ENCODE results near the gene CDC42BPG.

The CDC42BPG gene

DNA sequence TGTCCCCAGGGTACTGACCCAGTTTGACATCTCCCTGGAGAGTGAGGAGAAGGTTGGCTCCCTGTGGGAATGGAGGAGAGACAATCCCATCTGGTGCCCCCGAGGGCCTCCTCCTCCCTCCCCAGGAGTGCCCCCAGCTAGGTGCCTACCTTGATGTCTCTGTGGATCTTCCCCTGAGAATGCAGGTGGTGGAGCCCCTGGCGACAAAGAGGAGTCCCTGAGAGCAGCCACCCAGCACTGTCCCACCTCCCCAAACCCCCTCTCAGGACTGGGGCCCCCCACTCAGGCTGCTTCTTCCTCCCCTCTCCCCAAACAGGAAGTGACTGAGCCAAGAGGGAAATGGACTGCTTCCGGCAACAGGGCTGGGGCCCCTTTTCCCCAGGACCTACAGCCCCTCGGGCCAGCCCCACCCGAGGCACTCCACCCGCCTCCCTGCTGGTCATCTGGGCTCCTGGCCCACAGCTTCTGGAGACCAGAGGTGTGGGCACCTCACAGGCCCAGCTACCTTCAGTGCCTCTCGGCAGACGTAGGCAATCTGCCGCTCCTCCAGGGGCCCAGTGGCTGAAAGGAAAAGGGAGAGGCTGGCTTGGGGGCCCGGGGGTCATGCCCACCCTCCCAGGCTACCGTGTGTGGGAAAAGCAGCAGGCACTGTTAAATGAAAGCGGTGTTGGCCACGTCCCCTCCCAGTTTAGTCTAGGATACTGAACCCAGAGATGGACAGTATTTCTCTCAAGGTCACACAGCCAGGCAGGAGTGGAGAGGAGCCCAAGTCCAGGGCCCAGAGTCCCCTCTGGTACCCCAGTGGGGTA is 42.7 kb downstream of the CDC42BPG start:
- no peak for DNase-seq

DNA sequence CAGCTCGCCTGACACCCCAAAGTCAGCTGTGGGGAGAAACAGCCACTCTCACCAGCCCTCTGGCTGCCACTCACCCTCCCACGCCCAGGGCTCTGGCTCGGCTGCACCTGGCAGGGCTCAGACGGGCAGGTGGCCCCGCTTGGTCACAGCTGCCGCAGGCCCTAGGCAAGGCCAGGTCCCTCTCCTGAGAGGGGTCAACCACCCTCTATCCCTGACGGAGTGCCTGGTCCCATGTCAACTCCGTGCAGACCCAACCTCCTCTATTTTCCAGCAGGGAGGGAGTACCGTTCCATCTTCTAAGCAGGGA is 43.3 kb downstream of the CDC42BPG start:
- no peak for DNase-seq

DNA sequence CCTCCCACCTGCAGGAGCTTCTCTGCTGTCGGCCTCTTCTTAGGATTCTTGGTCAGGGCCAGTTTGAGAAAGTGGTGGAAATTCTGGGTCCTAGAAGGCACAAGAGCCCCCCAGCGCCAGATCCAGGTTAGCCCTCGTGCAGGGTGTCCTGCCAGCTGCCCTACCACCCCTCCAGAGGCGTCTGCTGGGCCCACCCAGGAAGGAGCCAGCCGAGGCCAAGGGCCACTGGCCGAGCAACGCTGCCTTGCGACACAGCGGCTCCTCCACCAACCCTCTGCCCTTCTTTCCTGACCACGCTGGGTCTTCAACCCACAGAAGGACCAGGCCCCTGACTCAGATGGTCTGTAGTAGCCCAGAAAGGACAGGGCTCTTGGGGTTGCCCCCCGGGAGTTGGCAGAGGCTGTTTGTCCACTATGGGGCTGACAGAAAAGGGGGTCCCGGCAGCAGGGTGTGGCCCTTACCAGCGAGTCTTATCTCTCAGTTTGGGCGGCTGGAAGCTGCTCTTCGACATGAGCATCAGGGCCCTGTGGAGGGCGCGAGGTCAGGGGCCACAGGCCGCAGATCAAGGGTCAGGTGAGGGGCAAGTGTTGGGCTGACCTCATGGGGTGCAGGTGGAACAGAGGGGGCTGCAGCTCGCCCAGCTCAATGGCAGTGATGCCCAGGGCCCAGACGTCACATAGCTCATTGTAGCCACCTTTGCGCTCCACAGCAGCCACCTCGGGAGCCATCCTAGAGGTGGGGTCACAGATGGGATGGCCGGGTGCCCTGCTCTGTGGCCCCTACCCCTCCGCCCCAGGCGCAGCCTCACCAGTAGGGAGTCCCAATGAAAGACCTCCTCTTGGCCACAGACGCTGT is 43.9 kb downstream of the CDC42BPG start:
- DNase-seq = no peak

DNA sequence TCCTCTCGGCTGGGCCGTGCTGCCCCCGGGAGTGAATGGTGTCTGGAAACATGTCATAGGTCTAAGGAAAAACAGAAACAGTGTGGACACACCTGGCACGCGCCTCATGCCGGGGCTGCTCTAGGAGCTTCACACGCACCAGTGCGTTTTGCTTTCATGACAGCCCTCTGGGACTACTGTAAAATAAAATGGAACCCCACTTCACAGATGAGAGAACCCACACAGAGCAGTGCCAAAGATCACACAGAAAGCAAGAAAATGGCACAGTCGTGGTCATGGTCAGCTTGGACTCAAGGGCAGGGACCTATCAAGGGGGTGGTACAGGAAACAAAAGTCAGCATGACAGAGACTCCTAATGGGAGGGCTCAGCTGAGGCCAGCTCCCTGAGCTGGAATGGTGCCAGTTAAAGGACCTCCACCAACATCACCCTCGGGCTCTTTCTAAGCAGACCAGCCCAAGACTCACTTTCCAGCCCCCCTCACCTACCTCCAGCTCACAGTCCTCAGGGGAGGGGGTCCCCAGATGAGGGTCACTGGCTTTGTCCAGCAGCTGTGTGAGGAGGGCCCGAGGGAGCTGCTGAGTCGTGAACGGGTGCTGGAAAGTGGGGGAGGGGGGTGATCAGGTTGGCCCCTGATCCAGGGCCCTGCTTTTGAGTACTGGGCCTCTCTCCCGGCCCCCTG is 44.7 kb downstream of the CDC42BPG start:
- no peak for DNase-seq

DNA sequence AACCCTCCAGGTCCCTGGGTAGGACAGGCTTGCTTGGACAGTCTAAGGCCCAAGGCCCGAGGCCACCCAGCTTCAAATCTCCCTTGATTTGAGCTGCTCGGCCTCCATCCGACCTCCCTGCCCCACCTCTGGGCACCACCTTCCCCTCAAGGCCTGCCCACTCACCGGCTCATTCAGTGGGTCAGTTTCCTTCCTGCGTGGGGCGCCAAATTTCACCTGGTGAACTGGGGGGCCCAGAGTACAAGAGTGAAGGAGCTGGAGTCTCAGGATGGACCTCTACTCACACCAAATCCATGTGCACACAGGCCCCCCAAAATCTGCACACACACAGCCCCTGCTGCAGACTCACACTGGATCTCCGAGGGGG is 45.2 kb downstream of the CDC42BPG start:
- DNase-seq = no peak

DNA sequence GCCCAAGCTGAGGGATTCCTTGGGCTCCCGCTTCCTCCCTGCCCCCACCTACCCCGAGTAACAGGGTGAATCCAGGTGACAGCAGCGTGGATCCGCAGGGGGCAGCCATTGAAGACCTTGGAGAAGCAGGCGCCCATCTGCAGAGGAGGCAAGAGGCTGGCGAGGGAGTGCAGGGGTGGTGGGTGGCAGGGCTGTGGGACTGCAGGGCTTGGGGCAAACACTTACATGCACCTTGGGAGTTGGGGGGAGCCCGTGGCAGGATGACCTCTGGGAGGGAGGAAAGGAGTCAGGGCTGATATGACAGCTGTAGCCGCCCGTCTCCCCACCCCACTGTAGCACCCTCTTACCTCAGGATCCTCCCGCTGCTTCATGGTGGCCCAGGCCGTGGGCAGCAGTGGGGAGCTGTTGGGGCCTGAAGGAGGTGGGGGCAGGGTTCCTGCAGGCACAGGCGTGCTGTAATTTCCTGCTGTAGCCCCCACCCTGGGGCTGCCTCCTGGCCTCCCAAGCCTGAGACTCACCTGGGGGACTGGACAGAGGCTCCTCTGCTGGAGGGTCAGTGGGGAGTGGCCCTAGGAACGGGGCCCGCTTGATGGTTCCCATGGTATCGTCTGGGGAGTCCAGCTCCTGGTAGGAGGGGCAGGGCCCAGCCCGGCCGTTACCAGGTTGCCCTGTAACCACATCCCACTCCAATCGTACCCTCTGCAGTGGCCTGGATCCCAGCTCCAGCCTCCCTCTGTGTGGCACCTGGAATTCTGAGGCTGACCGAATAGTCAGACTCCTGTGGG is 47.5 kb downstream of the CDC42BPG start:
- no peak for DNase-seq

DNA sequence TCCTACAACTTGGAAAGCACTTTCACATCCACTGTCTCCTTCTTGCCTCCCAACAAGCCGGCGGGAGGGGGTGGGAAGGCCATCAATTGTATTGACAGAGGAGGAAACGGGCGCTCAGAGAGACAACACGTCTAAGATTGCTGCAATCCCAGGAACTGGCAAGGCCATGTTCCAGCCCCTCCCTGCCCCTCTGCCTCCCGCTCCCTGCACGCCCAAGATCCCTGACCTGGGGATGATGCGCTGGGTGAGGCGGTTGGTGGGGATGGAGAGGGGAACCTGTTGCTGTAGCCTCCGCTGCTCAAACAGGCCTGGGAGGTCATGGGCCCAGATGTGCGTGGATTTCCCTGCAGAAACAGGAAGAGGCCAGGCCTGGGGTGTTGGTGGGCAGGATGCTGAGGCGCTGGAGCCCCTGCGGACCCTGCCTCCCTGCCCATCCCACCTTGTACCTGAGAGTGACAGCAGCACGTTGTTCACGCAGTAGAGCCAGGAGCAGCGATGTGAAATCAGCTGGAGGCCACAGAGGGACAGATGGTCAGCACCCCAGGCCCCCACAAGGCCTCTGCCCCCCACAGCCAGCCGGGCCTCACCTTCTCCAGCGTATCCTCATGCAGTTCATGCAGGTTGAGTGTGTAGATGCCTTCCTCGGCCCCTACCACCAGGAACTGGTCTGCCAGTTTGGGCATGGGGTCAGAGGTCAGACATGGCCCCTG is 48.3 kb downstream of the CDC42BPG start:
- DNase-seq = no peak

DNA sequence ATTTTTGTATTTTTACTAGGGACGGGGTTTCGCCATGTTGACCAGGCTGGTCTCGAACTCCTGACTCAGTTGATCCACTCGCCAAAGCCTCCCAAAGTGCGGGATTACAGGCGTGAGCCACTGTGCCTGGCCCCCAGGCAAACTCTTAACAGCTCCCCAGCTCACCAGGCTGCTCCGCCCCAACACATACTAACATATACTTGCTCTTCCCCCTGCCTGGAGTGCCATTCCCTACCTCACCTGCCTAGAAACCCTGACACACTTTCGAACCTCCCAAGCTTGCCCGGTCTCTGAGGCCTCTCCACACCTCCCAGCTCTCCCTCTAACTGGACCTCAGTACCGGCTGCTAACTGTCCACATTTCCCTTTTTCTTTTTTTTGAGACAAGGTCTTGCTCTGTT is 49.9 kb downstream of the CDC42BPG start:
- DNase-seq = no peak

DNA sequence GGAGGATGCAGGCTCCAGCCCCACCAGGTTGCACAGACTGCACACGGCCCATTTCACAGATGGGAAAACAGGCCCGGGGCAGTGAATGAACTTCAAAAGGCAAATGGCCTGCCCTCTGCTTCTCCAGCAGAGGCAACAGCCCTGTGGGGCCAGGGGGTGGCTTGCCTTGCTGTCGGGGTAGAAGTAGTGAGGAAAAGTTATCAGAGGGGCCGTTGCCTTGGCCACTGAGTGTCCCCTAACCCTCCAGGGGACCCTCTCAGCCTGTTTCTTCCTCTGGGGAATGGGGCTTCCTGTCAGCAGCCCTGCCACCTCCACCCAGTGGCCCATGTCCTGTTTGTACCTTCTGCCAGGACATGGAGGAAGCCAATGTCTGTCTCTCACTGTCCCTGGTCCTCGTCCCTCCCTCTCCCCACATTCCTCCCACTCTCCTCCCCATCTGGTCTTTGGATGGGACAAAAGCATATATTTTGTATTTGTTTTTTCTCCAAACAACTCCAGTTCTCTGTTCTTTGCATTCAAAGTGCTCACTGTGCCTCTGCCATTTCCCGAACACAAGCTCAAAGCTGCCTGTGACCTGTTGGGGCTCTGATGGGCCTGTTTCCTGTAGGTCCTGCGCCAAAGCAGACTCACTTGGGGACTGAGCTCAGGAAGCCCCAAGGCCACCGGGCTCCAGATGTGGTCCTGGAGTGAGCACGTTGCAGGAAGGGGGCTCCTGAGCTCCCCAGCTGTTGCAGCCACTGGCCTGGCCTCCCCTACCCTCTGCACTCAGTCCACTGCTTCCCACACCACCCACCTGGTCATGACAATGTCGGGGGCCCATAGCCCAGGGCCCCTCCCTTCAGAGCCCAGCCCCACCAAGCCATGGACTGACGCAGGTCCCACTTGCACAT is 50.9 kb downstream of the CDC42BPG start:
- DNase-seq = no peak

DNA sequence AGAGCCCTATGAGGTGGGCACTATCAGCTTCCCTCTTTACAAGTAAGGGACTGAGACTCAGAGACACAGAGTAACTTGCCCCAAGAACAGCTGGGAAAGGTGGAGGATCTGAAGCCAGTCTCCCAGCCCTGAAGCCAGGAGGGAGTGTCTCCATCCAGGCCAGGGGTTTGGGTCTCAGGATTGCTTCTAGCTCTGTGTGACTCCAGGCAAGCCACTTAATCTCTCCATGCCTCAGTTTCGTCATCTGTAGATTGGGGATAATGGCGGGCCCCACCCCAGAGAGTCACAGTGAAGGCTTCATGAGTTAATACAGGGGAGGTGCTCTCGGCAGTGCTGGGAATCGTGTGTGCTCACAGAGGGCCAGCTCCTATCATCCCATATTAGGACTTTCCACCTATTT is 52.0 kb downstream of the CDC42BPG start:
- no peak for DNase-seq

DNA sequence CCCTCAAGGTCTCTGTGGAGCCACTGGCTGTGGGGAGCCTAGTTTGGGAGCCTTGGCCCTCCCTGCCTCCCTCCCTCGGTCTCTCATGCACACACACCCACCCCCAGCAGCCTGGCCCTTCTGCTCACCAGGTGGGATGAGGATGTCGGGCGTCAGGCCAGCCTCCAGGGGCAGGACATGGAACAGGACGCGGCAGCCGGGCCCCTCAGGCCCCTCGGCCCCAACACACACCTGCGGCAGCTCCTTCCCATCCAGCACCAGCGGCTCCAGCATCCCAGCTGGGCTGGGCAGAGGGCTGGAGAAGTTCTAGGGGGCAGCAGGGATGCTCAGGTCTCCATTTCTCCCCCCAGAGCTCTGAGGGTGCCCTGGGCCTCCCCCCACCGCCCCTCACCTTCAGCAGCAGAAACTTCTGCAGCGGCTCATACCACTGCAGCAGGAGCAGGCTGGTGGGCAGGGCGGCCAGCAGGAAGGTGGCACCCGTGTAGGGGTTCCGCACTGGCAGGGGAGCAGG is 52.6 kb downstream of the CDC42BPG start:
- no peak for DNase-seq

DNA sequence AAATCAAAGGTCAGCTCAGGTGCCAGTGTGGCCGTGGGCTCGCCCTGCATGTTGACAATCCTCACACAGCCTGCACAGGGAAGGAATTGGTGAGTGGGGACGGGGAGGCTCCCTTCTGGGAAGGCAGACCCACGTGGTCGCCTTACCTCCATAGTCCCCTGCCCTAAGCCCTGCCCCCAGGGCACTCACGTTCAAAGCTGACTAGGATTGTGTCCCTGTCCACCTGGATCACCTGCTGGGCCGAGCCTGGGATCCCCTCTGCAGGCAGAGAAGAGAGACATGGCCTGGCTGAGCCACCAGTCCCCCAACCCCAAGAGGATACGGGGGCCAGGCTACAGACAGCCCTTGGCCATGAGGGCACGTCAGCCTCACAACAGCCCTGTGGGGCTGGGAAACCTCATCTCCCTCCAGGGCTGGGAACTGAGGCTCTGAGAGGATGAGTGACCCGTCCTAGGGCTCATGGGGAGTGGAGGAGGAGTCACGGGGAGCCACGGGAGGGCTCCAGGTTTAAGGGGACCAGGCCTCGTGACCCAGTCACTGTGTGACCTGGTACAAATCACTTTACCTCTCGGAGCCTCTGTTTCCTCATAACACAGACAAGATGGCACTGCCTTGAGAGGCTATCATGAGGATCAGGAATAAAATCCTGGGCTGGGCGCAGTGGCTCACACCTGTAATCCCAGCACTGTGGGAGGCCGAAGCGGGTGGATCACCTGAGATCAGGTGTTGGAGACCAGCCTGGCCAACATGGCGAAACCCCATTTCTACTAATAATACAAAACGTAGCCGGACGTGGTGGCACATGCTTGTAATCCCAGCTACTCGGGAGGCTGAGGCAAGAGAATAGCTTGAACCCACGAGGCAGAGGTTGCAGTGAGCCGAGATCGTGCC is 54.0 kb downstream of the CDC42BPG start:
- no peak for DNase-seq

DNA sequence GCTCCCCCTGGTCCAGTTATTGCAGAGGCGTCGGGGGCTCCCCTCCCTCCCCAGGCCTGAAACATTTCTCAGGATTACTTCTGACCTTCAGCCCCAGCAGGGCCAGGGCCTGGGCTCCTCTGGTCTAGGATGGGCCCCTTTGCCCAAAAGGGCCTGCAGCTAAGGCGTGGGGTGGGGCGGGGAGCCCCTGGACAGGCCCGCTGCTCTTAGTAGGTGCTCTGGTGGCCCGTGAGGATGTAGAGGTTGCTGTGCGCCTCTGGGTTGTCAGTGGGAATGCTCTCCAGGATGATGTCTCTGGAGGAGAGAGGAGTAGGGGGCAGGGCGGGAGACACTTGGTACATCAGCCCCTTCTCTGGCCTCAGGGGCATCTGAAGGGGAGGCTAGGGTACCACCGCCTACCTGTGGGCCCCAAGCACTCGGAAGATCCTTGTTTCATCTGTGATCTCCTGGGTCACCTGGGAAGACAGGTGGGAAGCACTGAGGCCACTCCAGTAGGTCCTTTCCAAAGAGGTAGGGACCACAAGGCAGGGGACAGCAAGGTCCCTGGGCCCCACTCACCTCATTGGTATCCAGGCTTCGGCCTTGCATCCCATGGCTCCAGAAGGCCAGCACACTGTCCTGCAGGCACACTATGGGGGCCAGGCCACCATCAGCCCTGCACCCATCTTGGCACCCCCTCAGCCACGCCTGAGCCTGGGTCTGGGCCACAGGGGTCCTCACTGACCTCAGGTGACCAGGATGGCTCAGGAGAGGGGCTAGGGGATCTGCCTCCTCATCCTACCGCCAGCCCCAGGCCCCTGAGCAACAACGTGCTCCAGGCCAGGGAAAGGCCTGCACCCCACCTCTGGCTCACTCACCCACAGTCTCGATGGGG is 54.9 kb downstream of the CDC42BPG start:
- no peak for DNase-seq

DNA sequence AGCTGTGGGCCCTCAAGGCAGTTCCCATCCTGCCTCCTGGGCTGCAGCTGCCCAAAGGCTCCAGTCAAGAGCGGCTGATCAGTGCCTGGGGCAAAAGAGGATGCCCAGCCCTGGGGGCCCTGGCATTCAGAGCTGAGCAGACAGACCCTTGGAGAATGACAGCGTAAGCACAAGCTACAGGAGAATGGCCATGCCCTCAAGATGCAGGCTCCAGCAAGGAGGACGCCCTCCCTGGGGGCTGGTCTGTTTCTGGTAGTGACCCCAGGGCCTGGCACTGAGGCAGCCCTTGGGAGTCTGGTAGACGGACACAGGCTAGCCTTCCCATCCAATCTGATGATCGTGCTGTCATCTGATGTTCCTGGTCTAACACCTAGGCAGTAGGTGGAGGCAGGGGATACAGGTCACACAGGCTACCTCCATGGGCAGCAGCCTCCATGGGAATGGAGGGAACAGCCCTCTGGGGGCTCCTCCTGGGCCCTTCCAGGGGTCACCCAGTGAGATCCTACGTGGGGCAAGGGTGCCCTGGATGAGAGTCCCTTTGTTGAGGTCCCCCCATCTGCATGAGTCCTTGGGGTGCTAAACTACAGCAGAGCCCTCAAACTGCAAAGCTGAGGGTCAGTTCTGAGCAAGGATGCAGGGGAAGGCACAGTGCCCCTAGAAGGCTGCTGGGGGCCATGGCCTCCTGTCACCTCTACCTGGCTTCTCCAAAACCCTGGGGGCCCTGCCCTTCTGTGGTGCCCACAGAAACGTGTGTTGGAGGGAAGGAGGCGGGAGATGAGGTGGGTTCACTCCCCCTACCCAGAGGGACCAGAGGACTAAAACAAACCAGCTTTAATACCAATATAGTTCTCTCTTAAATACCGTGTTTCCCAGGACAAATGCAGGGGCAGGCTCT is 55.9 kb downstream of the CDC42BPG start:
- no peak for DNase-seq

DNA sequence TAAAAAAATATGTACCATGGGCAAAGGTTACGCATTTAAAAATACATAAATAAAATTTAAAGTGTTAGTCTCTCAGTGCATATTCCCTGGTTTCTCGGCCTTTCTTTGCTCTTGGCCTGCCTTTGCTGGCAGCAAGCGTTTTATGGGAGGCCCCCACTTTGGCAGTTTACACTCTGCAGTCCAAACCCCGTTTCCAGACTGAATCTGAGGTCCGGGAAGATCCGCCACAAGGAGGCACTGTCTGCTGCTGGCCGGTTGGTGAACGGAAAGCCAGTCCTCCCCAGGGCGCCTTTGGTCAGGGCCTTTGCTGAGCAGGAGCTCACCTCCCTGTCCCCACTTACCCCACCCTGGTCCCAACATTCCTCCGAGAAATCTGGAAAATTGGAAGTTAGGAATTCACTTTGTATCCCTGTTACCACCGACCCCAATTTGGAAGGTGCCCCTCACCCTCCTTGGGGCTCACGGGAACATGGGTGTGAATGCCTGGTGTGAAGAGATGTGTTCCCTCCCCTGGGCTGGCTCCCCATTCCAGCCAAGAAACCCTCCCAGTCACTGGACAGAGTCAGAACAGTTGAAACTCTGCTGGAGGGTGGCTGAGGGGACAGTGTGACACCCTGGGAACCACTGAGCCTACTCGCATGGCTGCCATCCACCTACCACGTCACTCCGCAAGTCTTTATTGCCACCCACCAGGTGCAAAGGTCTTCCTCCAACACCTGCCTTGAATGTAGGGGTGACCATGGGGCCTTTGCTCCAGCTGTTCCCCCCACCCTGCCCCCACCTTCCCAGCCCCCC is 56.7 kb downstream of the CDC42BPG start:
- DNase-seq = no peak

DNA sequence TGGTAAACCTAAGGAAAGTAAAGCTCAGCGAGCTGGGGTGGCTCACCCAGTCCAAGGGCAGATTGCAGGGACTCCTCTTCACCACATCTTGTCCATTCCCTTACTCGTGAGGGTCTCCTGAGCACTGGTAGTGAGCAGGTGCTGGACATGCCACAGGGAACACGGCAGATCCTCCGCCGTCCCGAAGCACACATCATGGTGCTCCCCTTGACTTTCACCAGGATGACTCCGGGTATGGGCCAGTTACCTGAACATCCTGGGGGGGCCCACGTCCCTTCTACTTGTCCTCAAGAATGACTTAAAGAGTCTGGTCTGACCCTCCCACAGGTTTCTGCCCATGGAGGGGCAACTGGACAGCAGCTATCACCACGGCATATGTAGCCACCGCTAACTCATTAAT is 58.1 kb downstream of the CDC42BPG start:
- DNase-seq = no peak
